DOHH2 (cell line): ENCODE data around the gene LRRC38.

Experiments
- H3F3A ChIP-seq: fragments of 200-600 bp; sonication (generic), shearing (Covaris generic); 2 replicates; pipeline ENCODE4 v1.6.0; 2016; ENCODE audit warnings: antibody characterized with exemption, mild to moderate bottlenecking; ENCODE audit not compliant: control insufficient read depth, insufficient read depth
- H3K27ac ChIP-seq: fragments of 200-600 bp; sonication (generic); 2 replicates; pipeline ENCODE4 v1.5.1; 2014; ENCODE audit warnings: low read depth, mild to moderate bottlenecking, low read length, moderate library complexity
- H3K27me3 ChIP-seq: fragments of 200-600 bp; sonication (generic); 2 replicates; pipeline ENCODE4 v1.6.1; 2014; ENCODE audit warnings: mild to moderate bottlenecking, low read length, mixed read lengths; ENCODE audit not compliant: control insufficient read depth
- H3K36me3 ChIP-seq: fragments of 200-600 bp; sonication (generic); 2 replicates; pipeline ENCODE4 v1.6.1; 2014; ENCODE audit warnings: mild to moderate bottlenecking, low read length, moderate library complexity, mixed read lengths; ENCODE audit not compliant: control insufficient read depth
- H3K4me1 ChIP-seq: fragments of 200-600 bp; sonication (generic); 2 replicates; pipeline ENCODE4 v1.6.1; 2014; ENCODE audit warnings: mild to moderate bottlenecking, low read length, mixed read lengths; ENCODE audit not compliant: control insufficient read depth
- H3K4me2 ChIP-seq: fragments of 200-600 bp; sonication (generic); 2 replicates; pipeline ENCODE4 v1.6.0; 2014; ENCODE audit warnings: mild to moderate bottlenecking, low read length, moderate library complexity
- H3K4me3 ChIP-seq: fragments of 200-600 bp; sonication (generic); 2 replicates; pipeline ENCODE4 v1.5.1; 2014; ENCODE audit warnings: mild to moderate bottlenecking, low read length, mixed read lengths
- H3K79me2 ChIP-seq: fragments of 200-600 bp; sonication (generic); 2 replicates; pipeline ENCODE4 v1.6.1; 2014; ENCODE audit warnings: mild to moderate bottlenecking, low read length, mixed read lengths; ENCODE audit not compliant: control insufficient read depth
- H3K9me2 ChIP-seq: fragments of 200-600 bp; sonication (generic); replicated peaks from 2 replicates; pipeline ENCODE4 v1.6.1; 2014; ENCODE audit warnings: mild to moderate bottlenecking, low read length, mixed read lengths; ENCODE audit not compliant: control insufficient read depth
- H3K9me3 ChIP-seq: fragments of 200-600 bp; sonication (generic); 2 replicates; pipeline ENCODE4 v1.6.1; 2014; ENCODE audit warnings: antibody characterized with exemption, low read length, mixed read lengths; ENCODE audit not compliant: control insufficient read depth, insufficient read depth
- H4K20me1 ChIP-seq: fragments of 200-600 bp; sonication (generic); 2 replicates; pipeline ENCODE4 v1.6.0; 2014; ENCODE audit warnings: low read depth, mild to moderate bottlenecking, antibody characterized with exemption, low read length, moderate library complexity; ENCODE audit not compliant: control insufficient read depth, insufficient read depth
- EZH2phosphoT487 ChIP-seq: fragments of 200-600 bp; sonication (generic); IDR thresholded peaks from 2 replicates; pipeline ENCODE4 v1.6.1; 2017; ENCODE audit warnings: borderline replicate concordance, mild to moderate bottlenecking, antibody characterized with exemption, low read length, moderate library complexity, mixed read lengths
- TF ChIP-seq, protein P1 (sequence below): fragments of 200-600 bp; sonication (generic); IDR thresholded peaks from one replicate; pipeline ENCODE4 v1.5.1; 2014; ENCODE audit warnings: antibody characterized with exemption, mild to moderate bottlenecking, low read depth, low read length; ENCODE audit not compliant: poor library complexity, severe bottlenecking

Gene LRRC38

DNA sequence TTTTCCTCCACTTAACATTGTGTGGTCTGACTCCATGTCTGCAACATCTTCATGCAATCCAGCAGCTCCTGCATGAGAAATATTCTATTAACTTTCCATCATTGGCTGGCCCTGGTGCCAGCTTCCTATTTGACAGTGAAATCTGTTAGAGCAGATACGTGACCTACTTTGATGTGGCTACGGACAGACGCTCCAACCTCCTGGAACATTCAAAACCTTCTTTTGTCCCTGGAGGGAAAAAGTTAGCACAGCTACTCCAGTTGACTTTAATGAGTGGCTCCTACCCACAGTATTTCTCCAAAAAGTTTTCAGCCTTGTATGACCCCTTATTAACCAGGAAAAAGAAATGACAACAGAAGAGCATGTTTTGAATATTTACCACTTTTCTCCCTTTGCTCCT is 81.6 kb downstream of the LRRC38 start:
- Histone ChIP-seq H3K4me3 (no peak overlapping the region), H4K20me1 (no peaks in the 10 kb centered on the region), H3K9me3 (no peaks in the 10 kb centered on the region), H3K79me2 (no peaks in the 10 kb centered on the region), H3K4me2 (no peak overlapping the region), H3K27me3 (no peaks in the 10 kb centered on the region), H3K9me2 (no peaks in the 10 kb centered on the region), H3K4me1 (no peaks in the 10 kb centered on the region), H3F3A (no peaks in the 10 kb centered on the region), H3K36me3 (no peaks in the 10 kb centered on the region), H3K27ac (no peak overlapping the region)
- TF ChIP-seq EZH2phosphoT487: no peak
- TF ChIP-seq, protein P1, sequence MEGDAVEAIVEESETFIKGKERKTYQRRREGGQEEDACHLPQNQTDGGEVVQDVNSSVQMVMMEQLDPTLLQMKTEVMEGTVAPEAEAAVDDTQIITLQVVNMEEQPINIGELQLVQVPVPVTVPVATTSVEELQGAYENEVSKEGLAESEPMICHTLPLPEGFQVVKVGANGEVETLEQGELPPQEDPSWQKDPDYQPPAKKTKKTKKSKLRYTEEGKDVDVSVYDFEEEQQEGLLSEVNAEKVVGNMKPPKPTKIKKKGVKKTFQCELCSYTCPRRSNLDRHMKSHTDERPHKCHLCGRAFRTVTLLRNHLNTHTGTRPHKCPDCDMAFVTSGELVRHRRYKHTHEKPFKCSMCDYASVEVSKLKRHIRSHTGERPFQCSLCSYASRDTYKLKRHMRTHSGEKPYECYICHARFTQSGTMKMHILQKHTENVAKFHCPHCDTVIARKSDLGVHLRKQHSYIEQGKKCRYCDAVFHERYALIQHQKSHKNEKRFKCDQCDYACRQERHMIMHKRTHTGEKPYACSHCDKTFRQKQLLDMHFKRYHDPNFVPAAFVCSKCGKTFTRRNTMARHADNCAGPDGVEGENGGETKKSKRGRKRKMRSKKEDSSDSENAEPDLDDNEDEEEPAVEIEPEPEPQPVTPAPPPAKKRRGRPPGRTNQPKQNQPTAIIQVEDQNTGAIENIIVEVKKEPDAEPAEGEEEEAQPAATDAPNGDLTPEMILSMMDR: no peak

DNA sequence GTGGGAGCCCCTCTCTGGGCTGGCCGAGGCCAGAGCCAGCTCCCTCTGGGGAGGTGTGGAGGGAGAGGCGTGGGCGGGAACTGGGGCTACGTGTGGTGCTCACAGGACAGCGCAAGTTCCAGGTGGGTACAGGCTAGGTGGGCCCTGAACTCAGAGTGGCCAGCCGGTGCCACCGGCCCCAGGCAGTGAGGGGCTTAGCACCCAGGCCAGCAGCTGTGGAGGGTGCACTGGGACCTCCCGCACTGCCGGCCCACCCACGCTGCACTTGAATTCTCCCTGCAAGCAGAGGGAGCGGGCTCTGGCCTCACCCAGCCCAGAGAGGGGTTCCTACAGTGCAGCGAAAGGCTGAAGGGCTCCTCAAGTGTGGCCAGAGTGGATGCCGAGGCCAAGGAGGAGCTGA is 83.3 kb downstream of the LRRC38 start:
- H3K27ac ChIP-seq: no peak overlapping the region
- H3K79me2 ChIP-seq: no peaks in the 10 kb centered on the region
- H3K27me3 ChIP-seq: no peaks in the 10 kb centered on the region
- no peaks in the 10 kb centered on the region for H3K36me3 ChIP-seq
- no peaks in the 10 kb centered on the region for H4K20me1 ChIP-seq
- no peak overlapping the region for H3K4me3 ChIP-seq
- H3K9me3 ChIP-seq: no peaks in the 10 kb centered on the region
- TF ChIP-seq, protein P1: no peak
- no peak for TF ChIP-seq EZH2phosphoT487
- no peak overlapping the region for H3K4me2 ChIP-seq
- H3K4me1 ChIP-seq: no peaks in the 10 kb centered on the region
- no peaks in the 10 kb centered on the region for H3K9me2 ChIP-seq
- no peaks in the 10 kb centered on the region for H3F3A ChIP-seq
